Measurements from ENCODE around the gene ACOT6.
"Not testable (repeated sequence)": the region's sequence is repeated elsewhere in the genome, so short reads cannot be mapped to it uniquely, and the experiment has no call there.

The ACOT6 gene

GRCh38 chr14:73644531-73645247 lies 32.4 kb downstream of the ACOT6 start, which contains the start of gene DNAL1:
Gene DNAL1, plus strand, starts transcription at chr14:73644986. Its CDS starts 54 bp downstream, at chr14:73645040.
- peak; percentile 81 to 86 (median 82) for DNase-seq (ENCODE audit: low read depth in 2 of 3, low spot score in 2 of 3)

- DNase-seq (ENCODE audit: low read depth in 2 of 3, low spot score in 2 of 3) = no peak
Observed at GRCh38 chr14:73645248-73645610, 32.9 kb downstream of the ACOT6 start.

- DNase-seq (ENCODE audit: low read depth in 2 of 3, low spot score in 2 of 3) = no peak
Observed at GRCh38 chr14:73651005-73651404, 38.7 kb downstream of the ACOT6 start.

GRCh38 chr14:73655851-73656250 lies 43.5 kb downstream of the ACOT6 start:
- no peak for DNase-seq (ENCODE audit: low read depth in 2 of 3, low spot score in 2 of 3)

GRCh38 chr14:73659202-73659601 lies 46.9 kb downstream of the ACOT6 start:
- not testable (repeated sequence) for DNase-seq (ENCODE audit: low read depth in 2 of 3, low spot score in 2 of 3)

- DNase-seq (ENCODE audit: low read depth in 2 of 3, low spot score in 2 of 3) = no peak
Observed at GRCh38 chr14:73660511-73660910, 48.2 kb downstream of the ACOT6 start.

- DNase-seq (ENCODE audit: low read depth in 2 of 3, low spot score in 2 of 3) = no peak
Observed at GRCh38 chr14:73661872-73662271, 49.6 kb downstream of the ACOT6 start.

GRCh38 chr14:73662487-73662943 lies 50.2 kb downstream of the ACOT6 start:
- DNase-seq (ENCODE audit: low read depth in 2 of 3, low spot score in 2 of 3) = no peak

- no peak for DNase-seq (ENCODE audit: low read depth in 2 of 3, low spot score in 2 of 3)
Observed at GRCh38 chr14:73663548-73664212, 51.4 kb downstream of the ACOT6 start.

GRCh38 chr14:73665130-73665529 lies 52.8 kb downstream of the ACOT6 start:
- DNase-seq (ENCODE audit: low read depth in 2 of 3, low spot score in 2 of 3) = no peak

GRCh38 chr14:73666583-73666982 lies 54.3 kb downstream of the ACOT6 start:
- DNase-seq (ENCODE audit: low read depth in 2 of 3, low spot score in 2 of 3) = no peak

GRCh38 chr14:73667854-73668253 lies 55.5 kb downstream of the ACOT6 start:
- DNase-seq (ENCODE audit: low read depth in 2 of 3, low spot score in 2 of 3) = no peak

All from activated CD8-positive, alpha-beta memory T cell treated with anti-CD3 and anti-CD28 coated beads for 48 hours (primary cell).